Measurements from ENCODE around the gene HTR1E. TPM values are rescaled to one million over a fixed set of nuclear protein-coding genes. Genes with fewer than 3 reads are reported as not detected.

The HTR1E gene
- total RNA-seq, 2 donors from 2014 or later, result not detected

DNA sequence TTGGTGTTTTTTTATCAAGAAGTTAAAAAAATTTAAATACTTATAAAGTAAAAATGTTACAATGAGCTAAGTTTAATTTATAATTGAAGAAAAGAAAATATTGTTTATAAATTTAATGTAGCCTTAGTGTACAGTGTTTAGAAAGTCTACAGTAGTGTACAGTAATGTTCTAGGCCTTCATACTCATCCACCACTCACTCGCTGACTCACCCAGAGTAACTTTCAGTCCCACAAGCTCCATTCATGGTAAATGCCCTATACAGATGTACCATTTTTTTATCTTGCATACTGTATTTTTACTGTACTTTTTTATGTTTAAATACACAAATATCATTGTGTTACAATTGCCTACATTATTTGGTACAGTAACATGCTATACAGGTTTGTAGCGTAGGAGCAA lies 26.0 kb downstream of the HTR1E start:
- no peak for DNase-seq

DNA sequence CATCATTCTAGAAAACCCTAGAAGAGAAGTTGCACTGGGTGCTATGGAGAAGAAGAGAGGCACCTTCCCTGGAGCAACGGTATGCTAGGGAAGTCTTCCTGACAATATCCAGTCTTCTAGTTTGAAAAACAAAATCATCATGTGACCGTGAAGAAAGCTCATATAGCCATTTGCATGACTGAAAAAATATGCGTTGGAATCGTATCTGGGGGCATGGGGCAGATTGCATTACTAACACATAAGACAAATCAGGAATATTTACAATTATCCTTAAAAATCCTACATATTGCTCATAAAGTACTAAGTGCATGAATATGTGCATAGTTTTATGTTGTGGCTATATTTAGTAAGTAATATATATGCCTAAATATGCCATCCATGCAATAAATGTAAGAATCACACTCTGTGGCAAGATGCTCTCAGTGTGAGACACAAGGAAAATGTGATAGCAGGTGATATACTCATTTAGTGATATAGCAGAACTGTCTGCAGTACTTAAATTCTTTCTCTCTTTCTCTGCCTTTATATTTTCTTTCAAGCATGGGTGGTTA lies 26.8 kb downstream of the HTR1E start:
- Histone ChIP-seq H3K4me1 (no peaks in the 10 kb centered on the region), H3K4me3 (no peak overlapping the region), H3K9me3 (no peaks in the 10 kb centered on the region), H3K27ac (no peak overlapping the region), H3K9ac (ENCODE audit: low read depth in 2 of 2, low read length in 2 of 2) (no peak overlapping the region), H3K36me3 (no peaks in the 10 kb centered on the region), H3K27me3 (no peaks in the 10 kb centered on the region)
- DNase-seq, result no peak
- TF ChIP-seq CTCF (IDR thresholded peaks at IDR 0.05), result no peak
- intact Hi-C loops (cut with DNase I), result no loop called here

More for the DNA sequence above, 26.0 kb downstream of the HTR1E start:
- H3K4me1 ChIP-seq, result no peaks in the 10 kb centered on the region
- no peaks in the 10 kb centered on the region for H3K9me3 ChIP-seq
- no peaks in the 10 kb centered on the region for H3K36me3 ChIP-seq
- TF ChIP-seq CTCF (IDR thresholded peaks at IDR 0.05), result no peak
- H3K9ac ChIP-seq (ENCODE audit: low read depth in 2 of 2, low read length in 2 of 2), result no peak overlapping the region
- no peak overlapping the region for H3K27ac ChIP-seq
- intact Hi-C loops (cut with DNase I), result no loop called here
- H3K4me3 ChIP-seq, result no peak overlapping the region
- no peaks in the 10 kb centered on the region for H3K27me3 ChIP-seq

GRCh38 chr6:86966271-86966670 lies 28.9 kb downstream of the HTR1E start:
- intact Hi-C loops (cut with DNase I), result no loop called here
- TF ChIP-seq CTCF (IDR thresholded peaks at IDR 0.05), result no peak
- no peak overlapping the region for H3K27ac ChIP-seq
- H3K9me3 ChIP-seq, result no peaks in the 10 kb centered on the region
- H3K9ac ChIP-seq (ENCODE audit: low read depth in 2 of 2, low read length in 2 of 2), result no peak overlapping the region
- no peak for DNase-seq
- no peaks in the 10 kb centered on the region for H3K27me3 ChIP-seq
- no peaks in the 10 kb centered on the region for H3K36me3 ChIP-seq
- no peaks in the 10 kb centered on the region for H3K4me1 ChIP-seq
- no peak overlapping the region for H3K4me3 ChIP-seq

DNA sequence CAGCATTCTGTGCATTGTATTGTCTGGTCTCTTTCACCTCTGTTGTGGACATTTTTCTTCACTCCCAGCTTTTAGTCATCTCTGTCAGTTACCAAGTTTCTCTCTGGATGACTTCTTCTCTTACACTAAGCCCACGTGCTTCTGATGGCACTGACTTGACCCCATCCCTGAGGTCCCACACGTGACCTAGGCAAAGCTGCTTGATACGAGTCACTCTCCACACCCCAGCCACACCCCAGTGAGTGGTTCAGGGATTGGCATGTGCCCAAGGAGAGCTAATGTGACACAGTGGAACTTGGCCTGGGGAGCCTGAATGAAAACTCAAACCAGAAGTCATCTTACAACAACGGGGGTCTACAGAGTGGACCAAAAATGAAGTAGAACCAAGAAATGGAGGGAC lies 32.2 kb downstream of the HTR1E start:
- intact Hi-C loops (cut with DNase I), result no loop called here
- no peak overlapping the region for H3K4me3 ChIP-seq
- TF ChIP-seq CTCF (IDR thresholded peaks at IDR 0.05), result no peak
- no peaks in the 10 kb centered on the region for H3K9me3 ChIP-seq
- no peaks in the 10 kb centered on the region for H3K27me3 ChIP-seq
- H3K4me1 ChIP-seq, result no peaks in the 10 kb centered on the region
- no peak for DNase-seq
- no peaks in the 10 kb centered on the region for H3K36me3 ChIP-seq
- no peak overlapping the region for H3K27ac ChIP-seq
- no peak overlapping the region for H3K9ac ChIP-seq (ENCODE audit: low read depth in 2 of 2, low read length in 2 of 2)

GRCh38 chr6:86973088-86973487 lies 35.8 kb downstream of the HTR1E start:
- DNase-seq, result no peak
- TF ChIP-seq CTCF (IDR thresholded peaks at IDR 0.05), result no peak

More at GRCh38 chr6:86973088-86973487, 35.8 kb downstream of the HTR1E start:
- intact Hi-C loops (cut with DNase I), result no loop called here
- Histone ChIP-seq H3K27me3 (no peaks in the 10 kb centered on the region), H3K4me3 (no peak overlapping the region), H3K27ac (no peak overlapping the region), H3K4me1 (no peaks in the 10 kb centered on the region), H3K36me3 (no peaks in the 10 kb centered on the region), H3K9me3 (no peaks in the 10 kb centered on the region), H3K9ac (ENCODE audit: low read depth in 2 of 2, low read length in 2 of 2) (no peak overlapping the region)

Data from colonic mucosa (tissue), 4 donors.